Measurements from ENCODE around the gene OR3A3.

DNA sequence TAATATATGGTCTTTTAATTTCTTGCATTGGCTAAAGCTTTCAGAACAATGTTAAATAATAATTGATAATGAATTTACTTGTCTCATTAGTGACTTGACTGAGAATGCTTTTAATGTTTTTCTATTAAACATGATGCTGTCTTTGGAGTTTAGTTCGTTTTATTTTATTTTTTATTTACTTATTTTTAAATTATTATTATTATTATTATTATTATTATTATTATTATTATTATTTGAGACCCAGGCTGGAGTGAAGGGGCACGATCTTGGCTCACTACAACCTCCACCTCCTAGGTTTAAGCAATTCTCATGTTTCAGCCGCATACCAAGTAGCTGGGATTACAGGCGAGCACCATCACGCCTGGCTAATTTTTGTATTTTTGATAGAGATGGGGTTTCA lies 4.4 kb downstream of the OR3A3 start:
- no peak for TF ChIP-seq POLR2AphosphoS5 (IDR thresholded peaks at IDR 0.05; ENCODE audit: low read length)
- TF ChIP-seq CEBPB (IDR thresholded peaks at IDR 0.05; ENCODE audit: borderline replicate concordance in 1 of 2, low read depth in 2 of 2, low read length in 2 of 2), result no peak
- TF ChIP-seq POLR2AphosphoS2 (IDR thresholded peaks at IDR 0.05; ENCODE audit: low read depth, low read length), result no peak
- TF ChIP-seq SIX5 (IDR thresholded peaks at IDR 0.05; ENCODE audit: low read depth, low read length, severe bottlenecking), result no peak
- no peak for TF ChIP-seq EZH2 (IDR thresholded peaks at IDR 0.05; ENCODE audit: borderline replicate concordance, control insufficient read depth, low read depth, low read length)
- TF ChIP-seq, protein P1, sequence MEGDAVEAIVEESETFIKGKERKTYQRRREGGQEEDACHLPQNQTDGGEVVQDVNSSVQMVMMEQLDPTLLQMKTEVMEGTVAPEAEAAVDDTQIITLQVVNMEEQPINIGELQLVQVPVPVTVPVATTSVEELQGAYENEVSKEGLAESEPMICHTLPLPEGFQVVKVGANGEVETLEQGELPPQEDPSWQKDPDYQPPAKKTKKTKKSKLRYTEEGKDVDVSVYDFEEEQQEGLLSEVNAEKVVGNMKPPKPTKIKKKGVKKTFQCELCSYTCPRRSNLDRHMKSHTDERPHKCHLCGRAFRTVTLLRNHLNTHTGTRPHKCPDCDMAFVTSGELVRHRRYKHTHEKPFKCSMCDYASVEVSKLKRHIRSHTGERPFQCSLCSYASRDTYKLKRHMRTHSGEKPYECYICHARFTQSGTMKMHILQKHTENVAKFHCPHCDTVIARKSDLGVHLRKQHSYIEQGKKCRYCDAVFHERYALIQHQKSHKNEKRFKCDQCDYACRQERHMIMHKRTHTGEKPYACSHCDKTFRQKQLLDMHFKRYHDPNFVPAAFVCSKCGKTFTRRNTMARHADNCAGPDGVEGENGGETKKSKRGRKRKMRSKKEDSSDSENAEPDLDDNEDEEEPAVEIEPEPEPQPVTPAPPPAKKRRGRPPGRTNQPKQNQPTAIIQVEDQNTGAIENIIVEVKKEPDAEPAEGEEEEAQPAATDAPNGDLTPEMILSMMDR (IDR thresholded peaks at IDR 0.05 in 2 of 3, conservative IDR thresholded peaks at IDR 0.05 in 1 of 3; ENCODE audit: control insufficient read depth in 2 of 3, extremely low read depth in 1 of 3, insufficient read depth in 1 of 3, low read depth in 3 of 3, low read length in 3 of 3), result no peak
- TF ChIP-seq CBFB (IDR thresholded peaks at IDR 0.05; ENCODE audit: low read depth), result no peak
- TF ChIP-seq POLR2A (IDR thresholded peaks at IDR 0.05; ENCODE audit: low read depth, low read length), result no peak
- TF ChIP-seq, protein P2, sequence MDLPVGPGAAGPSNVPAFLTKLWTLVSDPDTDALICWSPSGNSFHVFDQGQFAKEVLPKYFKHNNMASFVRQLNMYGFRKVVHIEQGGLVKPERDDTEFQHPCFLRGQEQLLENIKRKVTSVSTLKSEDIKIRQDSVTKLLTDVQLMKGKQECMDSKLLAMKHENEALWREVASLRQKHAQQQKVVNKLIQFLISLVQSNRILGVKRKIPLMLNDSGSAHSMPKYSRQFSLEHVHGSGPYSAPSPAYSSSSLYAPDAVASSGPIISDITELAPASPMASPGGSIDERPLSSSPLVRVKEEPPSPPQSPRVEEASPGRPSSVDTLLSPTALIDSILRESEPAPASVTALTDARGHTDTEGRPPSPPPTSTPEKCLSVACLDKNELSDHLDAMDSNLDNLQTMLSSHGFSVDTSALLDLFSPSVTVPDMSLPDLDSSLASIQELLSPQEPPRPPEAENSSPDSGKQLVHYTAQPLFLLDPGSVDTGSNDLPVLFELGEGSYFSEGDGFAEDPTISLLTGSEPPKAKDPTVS (IDR thresholded peaks at IDR 0.05; ENCODE audit: low read depth, low read length), result no peak
- TF ChIP-seq, protein P3, sequence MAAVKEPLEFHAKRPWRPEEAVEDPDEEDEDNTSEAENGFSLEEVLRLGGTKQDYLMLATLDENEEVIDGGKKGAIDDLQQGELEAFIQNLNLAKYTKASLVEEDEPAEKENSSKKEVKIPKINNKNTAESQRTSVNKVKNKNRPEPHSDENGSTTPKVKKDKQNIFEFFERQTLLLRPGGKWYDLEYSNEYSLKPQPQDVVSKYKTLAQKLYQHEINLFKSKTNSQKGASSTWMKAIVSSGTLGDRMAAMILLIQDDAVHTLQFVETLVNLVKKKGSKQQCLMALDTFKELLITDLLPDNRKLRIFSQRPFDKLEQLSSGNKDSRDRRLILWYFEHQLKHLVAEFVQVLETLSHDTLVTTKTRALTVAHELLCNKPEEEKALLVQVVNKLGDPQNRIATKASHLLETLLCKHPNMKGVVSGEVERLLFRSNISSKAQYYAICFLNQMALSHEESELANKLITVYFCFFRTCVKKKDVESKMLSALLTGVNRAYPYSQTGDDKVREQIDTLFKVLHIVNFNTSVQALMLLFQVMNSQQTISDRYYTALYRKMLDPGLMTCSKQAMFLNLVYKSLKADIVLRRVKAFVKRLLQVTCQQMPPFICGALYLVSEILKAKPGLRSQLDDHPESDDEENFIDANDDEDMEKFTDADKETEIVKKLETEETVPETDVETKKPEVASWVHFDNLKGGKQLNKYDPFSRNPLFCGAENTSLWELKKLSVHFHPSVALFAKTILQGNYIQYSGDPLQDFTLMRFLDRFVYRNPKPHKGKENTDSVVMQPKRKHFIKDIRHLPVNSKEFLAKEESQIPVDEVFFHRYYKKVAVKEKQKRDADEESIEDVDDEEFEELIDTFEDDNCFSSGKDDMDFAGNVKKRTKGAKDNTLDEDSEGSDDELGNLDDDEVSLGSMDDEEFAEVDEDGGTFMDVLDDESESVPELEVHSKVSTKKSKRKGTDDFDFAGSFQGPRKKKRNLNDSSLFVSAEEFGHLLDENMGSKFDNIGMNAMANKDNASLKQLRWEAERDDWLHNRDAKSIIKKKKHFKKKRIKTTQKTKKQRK (IDR thresholded peaks at IDR 0.05; ENCODE audit: low read depth, low read length), result no peak
- no peak for TF ChIP-seq SMC3 (IDR thresholded peaks at IDR 0.05; ENCODE audit: borderline replicate concordance, low read length)
- TF ChIP-seq SP1 (IDR thresholded peaks at IDR 0.05; ENCODE audit: low read depth, low read length), result no peak
- no peak for TF ChIP-seq FOXM1 (IDR thresholded peaks at IDR 0.05; ENCODE audit: low read depth, low read length)
